Measurements from ENCODE around the gene STBD1. TPM values are rescaled to one million over a fixed set of nuclear protein-coding genes. Genes with fewer than 3 reads are reported as not detected.

Gene STBD1
- total and polyA plus RNA-seq, 9 of the 15 experiments (the other 6 are each of a cell fraction or from before 2014, with no cell fraction given) = 0.08 to 0.64 (median 0.27) TPM; not detected in 2

- TF ChIP-seq CHAMP1 (IDR thresholded peaks at IDR 0.05) (no peak), ZBTB5 (IDR thresholded peaks at IDR 0.05) (no peak), MTF1 (CRISPR knock-in tag; IDR thresholded peaks at IDR 0.05; ENCODE audit: borderline replicate concordance) (no peak), MTA3 (IDR thresholded peaks at IDR 0.05; ENCODE audit: borderline replicate concordance) (0 out of 2 replicates have a peak, but pooled peaks have one; percentile 52), THAP12 (CRISPR knock-in tag; IDR thresholded peaks at IDR 0.05) (no peak), SMARCC2 (IDR thresholded peaks at IDR 0.05; ENCODE audit: low read depth) (peak; percentile 93), ZNF239 (CRISPR knock-in tag; IDR thresholded peaks at IDR 0.05) (no peak), NCOR1 (IDR thresholded peaks at IDR 0.05) (peak; percentile 91), MYNN (IDR thresholded peaks at IDR 0.05) (peak; percentile 62; the same call in 1 of the 2 replicates), MYNN (CRISPR knock-in tag; IDR thresholded peaks at IDR 0.05) (no peak), ZC3H4 (CRISPR knock-in tag; IDR thresholded peaks at IDR 0.05; ENCODE audit: borderline replicate concordance) (no peak), TAF1 (IDR thresholded peaks at IDR 0.05; ENCODE audit: control insufficient read depth, extremely low read depth, insufficient read depth, low read length, severe bottlenecking) (peak; percentile 51), CBX8 (IDR thresholded peaks at IDR 0.05; ENCODE audit: borderline replicate concordance, extremely low read depth, low read depth, low read length, poor library complexity, severe bottlenecking) (no peak), CBX2 (IDR thresholded peaks at IDR 0.05; ENCODE audit: insufficient read depth, low read length, poor library complexity, severe bottlenecking) (no peak)
- TF ChIP-seq, protein P1, sequence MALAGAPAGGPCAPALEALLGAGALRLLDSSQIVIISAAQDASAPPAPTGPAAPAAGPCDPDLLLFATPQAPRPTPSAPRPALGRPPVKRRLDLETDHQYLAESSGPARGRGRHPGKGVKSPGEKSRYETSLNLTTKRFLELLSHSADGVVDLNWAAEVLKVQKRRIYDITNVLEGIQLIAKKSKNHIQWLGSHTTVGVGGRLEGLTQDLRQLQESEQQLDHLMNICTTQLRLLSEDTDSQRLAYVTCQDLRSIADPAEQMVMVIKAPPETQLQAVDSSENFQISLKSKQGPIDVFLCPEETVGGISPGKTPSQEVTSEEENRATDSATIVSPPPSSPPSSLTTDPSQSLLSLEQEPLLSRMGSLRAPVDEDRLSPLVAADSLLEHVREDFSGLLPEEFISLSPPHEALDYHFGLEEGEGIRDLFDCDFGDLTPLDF (CRISPR knock-in tag; IDR thresholded peaks at IDR 0.05) = no peak
- TF ChIP-seq, protein P2, sequence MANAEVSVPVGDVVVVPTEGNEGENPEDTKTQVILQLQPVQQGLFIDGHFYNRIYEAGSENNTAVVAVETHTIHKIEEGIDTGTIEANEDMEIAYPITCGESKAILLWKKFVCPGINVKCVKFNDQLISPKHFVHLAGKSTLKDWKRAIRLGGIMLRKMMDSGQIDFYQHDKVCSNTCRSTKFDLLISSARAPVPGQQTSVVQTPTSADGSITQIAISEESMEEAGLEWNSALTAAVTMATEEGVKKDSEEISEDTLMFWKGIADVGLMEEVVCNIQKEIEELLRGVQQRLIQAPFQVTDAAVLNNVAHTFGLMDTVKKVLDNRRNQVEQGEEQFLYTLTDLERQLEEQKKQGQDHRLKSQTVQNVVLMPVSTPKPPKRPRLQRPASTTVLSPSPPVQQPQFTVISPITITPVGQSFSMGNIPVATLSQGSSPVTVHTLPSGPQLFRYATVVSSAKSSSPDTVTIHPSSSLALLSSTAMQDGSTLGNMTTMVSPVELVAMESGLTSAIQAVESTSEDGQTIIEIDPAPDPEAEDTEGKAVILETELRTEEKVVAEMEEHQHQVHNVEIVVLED (CRISPR knock-in tag; IDR thresholded peaks at IDR 0.05) = no peak
Observed at GRCh38 chr4:76301068-76301774, 5.3 kb upstream of the STBD1 start (continued).
